Adrenal gland (tissue), 5 donors: ENCODE measurements around the gene AURKB.

Experiments used
- POLR2A ChIP-seq, 2 donors: fragments of 450-650 bp; IDR thresholded peaks; one replicate each; pipeline ENCODE4 v1.6.1; 2017; ENCODE audit warnings: antibody characterized with exemption in 2 of 2, mild to moderate bottlenecking in 2 of 2, moderate library complexity in 1 of 2
- TF ChIP-seq, protein P1 (sequence below), 6 experiments: fragments of 450-650 bp in 4 of 6; fragments of 200-600 bp in 2 of 6; sonication (generic) in 1 of 6; IDR thresholded peaks; 1 replicate in 5 of 6; 2 replicates in 1 of 6; pipeline versions ENCODE4 v1.5.1 to v1.8.0; 2016 to 2021; ENCODE audit warnings: antibody characterized with exemption in 6 of 6, mild to moderate bottlenecking in 2 of 6, moderate library complexity in 1 of 6
- donor health status: DM: no; HTN: no; CAD: no.

DNA sequence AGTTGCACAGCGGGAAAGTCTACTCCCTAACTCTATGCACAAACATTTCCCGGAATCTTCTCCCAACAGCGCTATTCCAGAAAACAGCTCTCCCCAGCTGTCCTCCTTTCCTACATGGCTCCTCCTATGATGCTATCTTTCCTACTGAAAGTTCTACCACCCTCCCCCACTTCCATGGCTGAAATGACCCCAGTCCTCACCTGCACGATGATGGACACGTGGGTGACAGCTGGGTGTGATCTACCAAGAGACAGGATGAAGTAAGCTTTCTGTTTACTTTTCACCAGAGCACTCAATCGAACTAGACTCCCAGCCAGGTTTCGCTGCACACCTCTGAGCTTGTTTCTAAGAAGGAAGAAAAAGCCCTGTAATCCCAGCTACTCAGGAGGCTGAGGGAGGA, 26.8 kb upstream of the AURKB start:
- TF ChIP-seq, protein P1, sequence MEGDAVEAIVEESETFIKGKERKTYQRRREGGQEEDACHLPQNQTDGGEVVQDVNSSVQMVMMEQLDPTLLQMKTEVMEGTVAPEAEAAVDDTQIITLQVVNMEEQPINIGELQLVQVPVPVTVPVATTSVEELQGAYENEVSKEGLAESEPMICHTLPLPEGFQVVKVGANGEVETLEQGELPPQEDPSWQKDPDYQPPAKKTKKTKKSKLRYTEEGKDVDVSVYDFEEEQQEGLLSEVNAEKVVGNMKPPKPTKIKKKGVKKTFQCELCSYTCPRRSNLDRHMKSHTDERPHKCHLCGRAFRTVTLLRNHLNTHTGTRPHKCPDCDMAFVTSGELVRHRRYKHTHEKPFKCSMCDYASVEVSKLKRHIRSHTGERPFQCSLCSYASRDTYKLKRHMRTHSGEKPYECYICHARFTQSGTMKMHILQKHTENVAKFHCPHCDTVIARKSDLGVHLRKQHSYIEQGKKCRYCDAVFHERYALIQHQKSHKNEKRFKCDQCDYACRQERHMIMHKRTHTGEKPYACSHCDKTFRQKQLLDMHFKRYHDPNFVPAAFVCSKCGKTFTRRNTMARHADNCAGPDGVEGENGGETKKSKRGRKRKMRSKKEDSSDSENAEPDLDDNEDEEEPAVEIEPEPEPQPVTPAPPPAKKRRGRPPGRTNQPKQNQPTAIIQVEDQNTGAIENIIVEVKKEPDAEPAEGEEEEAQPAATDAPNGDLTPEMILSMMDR (IDR thresholded peaks at IDR 0.05) = no peak
- TF ChIP-seq POLR2A (IDR thresholded peaks at IDR 0.05) = no peak
